ENCODE data around the gene NCBP2. TPM values are rescaled to one million over a fixed set of nuclear protein-coding genes. Genes with fewer than 3 reads are reported as not detected.

The NCBP2 gene
- 80.3 TPM for polyA plus RNA-seq (2012; ENCODE audit: insufficient read length, low read depth)

DNA sequence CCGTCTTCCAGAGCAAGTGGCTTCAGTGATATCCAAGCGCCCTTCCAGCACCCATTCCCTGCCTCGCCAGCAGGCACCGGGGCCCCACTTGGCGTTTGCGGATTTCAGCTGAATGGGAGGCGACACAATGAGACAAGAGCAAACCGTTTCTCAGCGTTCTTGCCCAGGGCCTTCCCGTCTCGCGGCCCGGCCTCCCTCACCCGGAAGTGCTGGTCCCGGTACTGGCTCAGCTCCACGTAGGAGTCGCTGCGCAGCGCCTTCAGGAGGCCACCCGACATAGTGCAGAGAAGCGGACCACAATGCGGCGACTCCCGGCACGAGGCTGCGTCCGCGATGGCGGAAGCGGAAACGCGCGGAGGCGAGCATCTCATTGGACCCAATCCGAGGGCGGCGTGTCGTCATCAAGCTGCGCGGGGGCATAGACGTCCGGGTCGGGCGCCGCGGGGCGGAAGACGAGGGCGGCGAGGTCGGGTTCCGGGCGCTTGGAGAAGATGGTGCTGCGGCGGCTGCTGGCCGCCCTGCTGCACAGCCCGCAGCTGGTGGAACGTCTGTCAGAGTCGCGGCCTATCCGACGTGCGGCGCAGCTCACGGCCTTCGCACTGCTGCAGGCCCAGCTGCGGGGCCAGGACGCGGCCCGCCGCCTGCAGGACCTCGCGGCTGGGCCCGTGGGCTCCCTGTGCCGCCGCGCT, at the start of gene NCBP2:
NCBP2 (minus strand) TSS at position 303 of the 689 bp plus-strand sequence; CDS start at position 278, 25 bp downstream.
- TF ChIP-seq FOXP2 (optimal IDR thresholded peaks at IDR 0.05; ENCODE audit: borderline replicate concordance, extremely low read depth, extremely low read length, insufficient read depth) (peak; percentile 93), TAF1 (IDR thresholded peaks at IDR 0.05; ENCODE audit: borderline replicate concordance, insufficient read depth, low read length) (peak; percentile 66; the same call in 1 of the 2 replicates), POLR2AphosphoS5 (IDR thresholded peaks at IDR 0.05; ENCODE audit: low read depth, low read length) (peak; percentile 70; the same call in 1 of the 2 replicates), SIN3A (IDR thresholded peaks at IDR 0.05; ENCODE audit: borderline replicate concordance, insufficient read depth, low read length) (peak; percentile 10; the same call in 1 of the 2 replicates)
- TF ChIP-seq, protein P1, sequence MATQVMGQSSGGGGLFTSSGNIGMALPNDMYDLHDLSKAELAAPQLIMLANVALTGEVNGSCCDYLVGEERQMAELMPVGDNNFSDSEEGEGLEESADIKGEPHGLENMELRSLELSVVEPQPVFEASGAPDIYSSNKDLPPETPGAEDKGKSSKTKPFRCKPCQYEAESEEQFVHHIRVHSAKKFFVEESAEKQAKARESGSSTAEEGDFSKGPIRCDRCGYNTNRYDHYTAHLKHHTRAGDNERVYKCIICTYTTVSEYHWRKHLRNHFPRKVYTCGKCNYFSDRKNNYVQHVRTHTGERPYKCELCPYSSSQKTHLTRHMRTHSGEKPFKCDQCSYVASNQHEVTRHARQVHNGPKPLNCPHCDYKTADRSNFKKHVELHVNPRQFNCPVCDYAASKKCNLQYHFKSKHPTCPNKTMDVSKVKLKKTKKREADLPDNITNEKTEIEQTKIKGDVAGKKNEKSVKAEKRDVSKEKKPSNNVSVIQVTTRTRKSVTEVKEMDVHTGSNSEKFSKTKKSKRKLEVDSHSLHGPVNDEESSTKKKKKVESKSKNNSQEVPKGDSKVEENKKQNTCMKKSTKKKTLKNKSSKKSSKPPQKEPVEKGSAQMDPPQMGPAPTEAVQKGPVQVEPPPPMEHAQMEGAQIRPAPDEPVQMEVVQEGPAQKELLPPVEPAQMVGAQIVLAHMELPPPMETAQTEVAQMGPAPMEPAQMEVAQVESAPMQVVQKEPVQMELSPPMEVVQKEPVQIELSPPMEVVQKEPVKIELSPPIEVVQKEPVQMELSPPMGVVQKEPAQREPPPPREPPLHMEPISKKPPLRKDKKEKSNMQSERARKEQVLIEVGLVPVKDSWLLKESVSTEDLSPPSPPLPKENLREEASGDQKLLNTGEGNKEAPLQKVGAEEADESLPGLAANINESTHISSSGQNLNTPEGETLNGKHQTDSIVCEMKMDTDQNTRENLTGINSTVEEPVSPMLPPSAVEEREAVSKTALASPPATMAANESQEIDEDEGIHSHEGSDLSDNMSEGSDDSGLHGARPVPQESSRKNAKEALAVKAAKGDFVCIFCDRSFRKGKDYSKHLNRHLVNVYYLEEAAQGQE (IDR thresholded peaks at IDR 0.05; ENCODE audit: insufficient read depth in 1 of 2, low read depth in 2 of 2, low read length in 2 of 2) = peak; percentile 14 to 40; a peak in 1 of 4 replicates

DNA sequence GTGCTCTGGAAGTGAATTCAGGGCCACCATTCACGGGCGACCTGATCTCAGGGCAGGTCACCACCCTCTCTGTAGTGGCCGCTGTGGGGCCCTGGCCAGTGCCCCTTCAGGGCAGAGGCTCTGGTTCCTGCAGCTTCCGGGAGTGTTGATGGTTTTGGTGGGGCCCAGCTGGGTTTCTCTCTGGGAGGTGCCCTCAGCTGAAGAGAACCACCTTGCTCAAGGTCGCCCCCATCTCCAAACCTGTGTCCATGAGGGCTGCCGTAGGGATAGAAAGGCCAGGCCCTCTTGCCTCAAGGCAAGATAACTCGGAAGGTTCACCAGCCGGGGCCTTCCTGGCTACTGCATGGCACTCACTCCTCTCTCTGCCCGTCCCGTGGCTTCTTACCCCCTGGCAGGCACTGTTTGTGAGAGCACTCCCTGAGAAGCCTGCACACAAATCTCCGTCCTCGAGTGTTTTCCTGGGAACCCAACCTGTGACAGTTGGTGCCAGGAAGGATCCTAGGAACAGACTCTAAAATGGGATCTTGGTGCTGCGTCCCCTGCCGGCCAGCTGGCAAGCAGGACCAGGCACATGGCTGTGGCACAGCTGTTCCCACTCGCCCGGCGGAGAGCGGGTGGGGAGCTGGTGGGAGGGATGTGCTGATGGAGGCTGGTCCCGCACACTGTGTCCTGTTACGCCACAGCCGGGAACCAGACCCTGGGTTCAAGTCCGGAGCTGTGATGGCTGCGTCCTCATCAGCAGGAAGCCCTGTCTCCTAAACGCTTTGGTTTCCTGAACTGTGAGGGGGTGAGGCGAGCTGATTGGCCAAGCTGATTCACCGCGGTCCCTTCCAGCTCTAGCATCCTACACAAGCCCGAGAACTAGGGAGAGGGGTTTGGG, 49.5 kb upstream of the NCBP2 start:
- TF ChIP-seq SIN3A (IDR thresholded peaks at IDR 0.05; ENCODE audit: borderline replicate concordance, insufficient read depth, low read length) (no peak), TAF1 (IDR thresholded peaks at IDR 0.05; ENCODE audit: borderline replicate concordance, insufficient read depth, low read length) (no peak), POLR2AphosphoS5 (IDR thresholded peaks at IDR 0.05; ENCODE audit: low read depth, low read length) (no peak), FOXP2 (optimal IDR thresholded peaks at IDR 0.05; ENCODE audit: borderline replicate concordance, extremely low read depth, extremely low read length, insufficient read depth) (no peak)
- TF ChIP-seq, protein P1 (IDR thresholded peaks at IDR 0.05; ENCODE audit: insufficient read depth in 1 of 2, low read depth in 2 of 2, low read length in 2 of 2) = no peak

DNA sequence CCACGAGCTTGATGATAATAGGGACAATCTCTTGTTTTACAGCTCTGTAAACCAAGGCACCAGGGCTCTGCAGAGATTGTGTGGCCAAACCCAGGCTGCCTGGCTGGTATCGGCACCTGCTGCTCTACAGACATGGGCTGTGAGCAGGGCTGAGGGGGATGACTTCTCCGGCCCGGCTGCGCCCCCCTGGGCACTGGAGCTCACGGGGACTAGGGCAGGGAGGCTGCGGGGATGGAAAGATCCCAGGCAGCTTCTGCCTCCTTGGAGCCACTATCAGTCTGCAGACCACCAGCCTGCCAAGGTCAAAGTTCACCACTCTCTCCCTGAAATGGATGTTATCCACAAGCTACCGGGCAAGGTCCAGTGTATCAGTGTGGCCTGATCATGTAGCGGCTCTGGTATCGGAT, 48.3 kb upstream of the NCBP2 start:
- no peak for TF ChIP-seq SIN3A (IDR thresholded peaks at IDR 0.05; ENCODE audit: borderline replicate concordance, insufficient read depth, low read length)
- TF ChIP-seq, protein P1 (IDR thresholded peaks at IDR 0.05; ENCODE audit: insufficient read depth in 1 of 2, low read depth in 2 of 2, low read length in 2 of 2) = no peak
- no peak for TF ChIP-seq POLR2AphosphoS5 (IDR thresholded peaks at IDR 0.05; ENCODE audit: low read depth, low read length)
- TF ChIP-seq TAF1 (IDR thresholded peaks at IDR 0.05; ENCODE audit: borderline replicate concordance, insufficient read depth, low read length) = no peak
- no peak for TF ChIP-seq FOXP2 (optimal IDR thresholded peaks at IDR 0.05; ENCODE audit: borderline replicate concordance, extremely low read depth, extremely low read length, insufficient read depth)

DNA sequence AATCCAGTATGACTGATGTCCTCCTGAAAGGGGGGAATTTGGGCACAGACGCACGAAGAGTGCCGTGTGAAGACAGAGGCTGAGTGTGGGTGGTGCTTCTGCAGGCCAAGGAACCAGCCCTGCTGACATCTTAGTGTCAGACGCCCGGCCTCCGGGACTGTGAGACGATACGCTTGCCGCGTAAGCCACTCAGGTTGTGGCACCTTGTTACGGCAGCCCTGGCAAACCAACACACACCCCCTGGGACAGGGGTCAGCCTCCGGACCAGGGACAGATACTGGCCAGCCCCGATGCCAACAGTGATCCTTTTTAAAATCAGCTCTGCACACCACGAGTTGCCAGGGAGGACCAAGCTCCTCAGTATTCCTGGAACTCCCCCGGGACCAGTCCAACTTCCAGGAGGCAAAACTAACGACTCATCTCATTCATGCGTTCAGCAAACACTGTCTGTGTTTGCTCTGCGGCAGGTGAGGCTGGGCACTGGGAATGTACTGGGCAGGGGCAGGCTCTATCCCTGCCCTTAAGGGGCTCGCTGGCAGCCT, 47.5 kb upstream of the NCBP2 start:
- TF ChIP-seq, protein P1 (IDR thresholded peaks at IDR 0.05; ENCODE audit: insufficient read depth in 1 of 2, low read depth in 2 of 2, low read length in 2 of 2) = no peak
